GM21717 (cell line): ENCODE data around the gene FAM107B.
"Not testable (repeated sequence)": the region's sequence is repeated elsewhere in the genome, so short reads cannot be mapped to it uniquely, and the experiment has no call there.

Source experiments
- ATAC-seq: cut with Tn5 transposase; IDR thresholded peaks from one replicate; pipeline ENCODE4 v1.9.1; 2021; ENCODE audit warnings: mild to moderate bottlenecking, moderate library complexity; ENCODE audit not compliant: unreplicated experiment

Gene FAM107B

GRCh38 chr10:14696821-14697220, 77.9 kb downstream of the FAM107B start:
- ATAC-seq = no peak

GRCh38 chr10:14695847-14696480, 78.7 kb downstream of the FAM107B start:
- ATAC-seq = no peak

- no peak for ATAC-seq
These were observed 80.8 kb downstream of the FAM107B start for GRCh38 chr10:14693891-14694290.

GRCh38 chr10:14692344-14693076, 82.2 kb downstream of the FAM107B start:
- no peak for ATAC-seq

GRCh38 chr10:14691359-14691758, 83.3 kb downstream of the FAM107B start:
- no peak for ATAC-seq

DNA sequence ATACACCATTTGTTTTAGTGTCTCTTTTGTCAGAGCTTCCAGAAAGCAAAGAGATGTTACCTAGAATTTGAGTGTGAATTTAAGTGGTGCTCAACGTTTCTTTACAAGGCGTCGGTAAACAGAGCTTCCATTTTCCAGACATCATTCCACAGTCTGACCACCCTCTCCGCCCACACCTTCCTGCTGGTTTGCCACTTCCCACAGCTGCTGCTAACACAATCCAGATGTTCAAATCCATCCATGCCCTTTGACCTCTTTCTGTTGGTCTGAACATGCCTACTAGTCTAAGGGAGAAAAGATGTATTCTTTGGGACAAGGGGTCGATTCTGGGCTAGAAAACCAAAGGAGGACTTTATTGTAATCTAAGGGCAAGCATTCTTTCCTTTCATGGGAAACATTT, 86.1 kb downstream of the FAM107B start:
- no peak for ATAC-seq

DNA sequence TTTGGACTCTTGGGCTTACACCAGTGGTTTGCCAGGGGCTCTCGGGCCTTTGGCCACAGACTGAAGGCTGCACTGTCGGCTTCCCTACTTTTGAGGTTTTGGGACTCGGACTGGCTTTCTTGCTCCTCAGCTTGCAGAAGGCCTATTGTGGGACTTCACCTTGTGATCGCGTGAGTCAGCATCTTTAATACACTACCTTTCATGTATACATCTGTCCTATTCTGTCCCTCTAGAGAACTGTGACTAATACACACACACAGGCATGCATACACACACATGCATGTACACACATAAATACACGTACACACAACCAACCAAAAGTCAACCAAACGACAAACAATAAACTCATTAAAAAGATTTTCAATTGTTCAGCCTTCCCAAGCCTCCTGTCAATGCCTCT, 86.5 kb downstream of the FAM107B start:
- not testable (repeated sequence) for ATAC-seq

DNA sequence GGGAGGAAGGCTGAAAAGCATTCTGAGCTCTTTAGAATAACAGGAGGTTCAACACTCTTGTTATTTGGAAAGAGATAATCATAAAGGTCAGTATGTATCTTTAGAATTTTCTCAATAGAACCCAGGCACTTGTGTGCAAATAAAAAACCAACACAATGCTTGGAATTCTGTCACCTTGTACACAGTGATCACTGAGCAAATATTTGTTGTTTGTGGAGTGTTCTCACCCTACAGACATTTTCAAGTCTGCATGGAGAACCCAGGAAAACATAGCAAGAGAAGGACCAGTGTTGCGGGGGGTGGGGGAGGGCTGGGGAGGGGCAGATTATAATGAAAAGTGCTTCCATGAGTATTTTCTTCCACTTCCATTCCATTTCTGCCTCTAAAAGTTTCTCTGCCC, 87.4 kb downstream of the FAM107B start:
- ATAC-seq = no peak

DNA sequence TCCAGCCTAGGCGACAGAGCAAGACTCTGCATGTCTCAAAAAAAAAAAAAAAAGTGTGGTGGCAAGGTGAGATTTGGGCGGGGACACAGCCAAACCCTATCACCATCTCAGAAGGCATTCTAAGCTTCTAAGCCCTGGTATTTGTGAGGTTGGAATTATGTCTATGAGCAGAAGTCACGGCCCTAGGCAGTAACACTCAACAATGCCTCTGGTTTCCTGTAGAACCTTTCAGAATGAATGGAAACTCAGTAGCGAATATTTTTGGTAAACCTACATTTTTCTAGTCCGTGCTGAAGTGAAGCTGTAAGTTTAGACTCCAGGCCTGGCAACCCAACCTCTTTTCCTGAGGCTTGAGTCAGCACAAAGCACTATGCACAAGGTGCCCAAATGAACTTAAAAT, 88.3 kb downstream of the FAM107B start:
- no peak for ATAC-seq

DNA sequence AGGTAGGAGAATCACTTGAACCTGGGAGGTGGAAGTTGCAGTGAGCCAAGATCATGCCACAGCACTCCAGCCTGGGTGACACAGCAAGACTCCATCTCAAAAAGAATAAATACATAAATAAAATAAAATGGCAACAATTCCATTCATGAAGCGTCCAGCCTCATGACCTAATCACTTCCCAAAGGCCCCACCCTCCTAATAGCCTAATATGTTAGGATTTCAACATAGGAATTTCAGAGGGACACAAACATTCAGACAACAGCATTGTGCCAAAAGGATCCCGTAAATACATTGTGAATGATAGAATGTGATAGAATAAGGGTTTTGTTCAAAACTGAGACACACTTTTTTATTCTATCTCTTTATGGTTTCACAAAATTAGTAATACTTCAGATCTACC, 90.3 kb downstream of the FAM107B start:
- ATAC-seq = no peak

DNA sequence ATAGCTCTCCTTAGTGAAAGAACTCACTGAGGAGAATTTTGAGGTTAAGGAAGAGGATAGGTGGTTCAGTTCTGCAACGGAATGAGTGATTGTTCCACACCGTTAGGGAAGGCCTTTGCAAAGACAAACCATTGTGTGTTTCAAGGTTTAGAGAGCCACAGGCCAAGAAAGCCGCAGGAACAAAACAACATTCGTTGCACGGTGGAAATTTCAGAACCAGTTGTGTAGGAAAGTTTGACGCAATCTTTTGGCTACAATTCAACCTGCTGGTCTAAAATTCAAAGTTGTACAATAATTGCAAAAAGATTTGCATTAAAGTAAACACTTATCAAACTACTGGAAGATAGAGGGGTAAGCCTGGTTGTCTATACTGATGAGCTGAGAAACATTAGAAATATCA, 91.4 kb downstream of the FAM107B start:
- ATAC-seq = no peak

DNA sequence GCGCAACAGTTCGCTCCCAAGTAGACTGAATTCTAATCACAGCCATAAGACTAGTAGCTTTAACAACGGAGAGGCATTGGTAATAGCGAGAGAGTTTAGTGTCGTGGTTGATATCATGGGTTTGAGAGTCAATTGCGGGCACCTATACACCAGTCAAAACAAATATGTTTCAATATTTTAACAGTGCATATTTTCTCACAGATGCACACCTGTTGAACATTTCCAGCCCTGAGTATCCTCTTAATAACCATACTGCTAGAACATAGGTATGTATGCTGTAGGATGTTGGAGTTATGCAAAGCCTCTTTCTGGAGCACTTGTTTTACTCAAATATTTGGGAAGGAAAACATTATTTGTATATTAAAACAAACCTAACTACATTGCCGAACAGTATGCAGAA, 92.9 kb downstream of the FAM107B start:
- no peak for ATAC-seq

GRCh38 chr10:14681305-14681704, 93.4 kb downstream of the FAM107B start:
- no peak for ATAC-seq

GRCh38 chr10:14678637-14679036, 96.1 kb downstream of the FAM107B start:
- no peak for ATAC-seq

DNA sequence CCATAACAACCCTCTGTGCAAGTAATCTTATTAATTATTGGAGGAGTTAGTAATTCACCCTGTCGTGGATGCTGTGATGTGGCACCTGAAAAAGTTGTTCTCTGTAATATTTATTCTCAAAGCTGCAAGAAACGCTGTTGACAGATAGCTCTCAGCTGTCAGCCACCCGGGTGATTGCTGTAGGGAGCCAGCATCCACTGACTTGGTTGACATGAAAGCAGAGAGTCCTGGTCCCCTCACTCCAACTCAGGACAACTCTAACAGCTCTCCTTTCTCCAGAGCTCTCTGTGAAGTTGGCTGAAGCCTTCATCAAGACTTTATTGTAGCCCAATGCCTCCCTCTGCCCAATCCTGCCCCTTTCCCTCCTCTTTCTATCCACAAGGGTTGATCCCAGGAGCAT, 98.0 kb downstream of the FAM107B start:
- ATAC-seq = no peak

DNA sequence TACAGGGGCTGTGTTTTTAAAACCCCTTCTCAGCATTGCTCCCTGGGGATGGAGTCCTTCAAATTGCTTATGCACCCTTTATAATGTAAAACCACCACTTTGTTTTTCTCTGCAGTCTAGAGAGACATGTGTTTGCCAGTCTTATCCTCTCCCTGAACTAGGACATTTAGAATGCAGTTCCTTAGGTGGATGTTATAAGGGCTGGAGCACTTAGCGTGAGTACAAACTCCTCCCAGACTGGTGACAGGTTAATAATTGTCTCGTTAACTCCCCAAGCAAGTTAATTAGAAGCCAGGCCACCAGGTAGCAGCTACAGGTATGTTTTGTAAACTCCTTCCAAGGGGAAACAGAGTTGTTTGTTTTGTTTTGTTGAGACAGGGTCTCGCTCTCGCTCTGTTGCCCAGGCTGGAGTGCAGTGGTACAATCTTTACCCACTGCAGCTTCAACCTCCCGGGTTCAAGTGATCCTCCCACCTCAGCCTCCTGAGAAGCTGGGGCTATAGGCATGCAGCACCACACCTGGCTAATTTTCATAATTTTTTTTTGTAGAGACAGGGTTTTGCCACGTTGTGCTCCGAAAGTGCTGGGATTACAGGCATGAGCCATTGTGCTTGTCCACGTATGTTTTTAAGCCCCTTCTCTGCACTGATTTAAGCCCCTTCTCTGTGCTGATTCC, 100.2 kb downstream of the FAM107B start:
- ATAC-seq = no peak

- no peak for ATAC-seq
These were observed 101.4 kb downstream of the FAM107B start for GRCh38 chr10:14673189-14673861.

GRCh38 chr10:14671386-14671831, 103.3 kb downstream of the FAM107B start:
- ATAC-seq = no peak

GRCh38 chr10:14670551-14671240, 104.0 kb downstream of the FAM107B start:
- no peak for ATAC-seq

GRCh38 chr10:14669576-14669975, 105.1 kb downstream of the FAM107B start:
- ATAC-seq = no peak

GRCh38 chr10:14667781-14668180, 106.9 kb downstream of the FAM107B start:
- ATAC-seq = no peak
